Right lobe of liver (tissue), 4 donors: ENCODE results near the gene GNG11.

Experiments used
- CTCF ChIP-seq, 4 donors: fragments of 200-600 bp in 3 of 4; fragments of 450-650 bp in 1 of 4; IDR thresholded peaks; one replicate each; pipeline versions ENCODE4 v1.5.1 to v1.8.0; 2016 to 2022; ENCODE audit warnings: antibody characterized with exemption in 4 of 4, mild to moderate bottlenecking in 2 of 4
- POLR2A ChIP-seq: fragments of 450-650 bp; IDR thresholded peaks from one replicate; pipeline ENCODE4 v1.6.1; 2017; ENCODE audit warnings: antibody characterized with exemption, mild to moderate bottlenecking
- donor health status: DM: no; HTN: no; CAD: no.
- donor health status: DM: no; HTN: no; CAD: no.
- donor health status: DM: no; HTN: yes; CAD: no.

- TF ChIP-seq CTCF (IDR thresholded peaks at IDR 0.05), result no peak
- TF ChIP-seq POLR2A, result no peak
Observed at GRCh38 chr7:93944673-93945072, 23.1 kb downstream of the GNG11 start.
